Coronary artery (tissue), 2 donors: ENCODE measurements around the gene ZNF184.

Source experiments
- DNase-seq: peaks from one replicate; pipeline ENCODE4 v3.0.0-alpha.2; 2017; ENCODE audit warnings: low spot score
- H3K27ac ChIP-seq, 2 donors: fragments of 200-600 bp; sonication (generic); one replicate each; pipeline ENCODE4 v1.5.1; 2016 to 2019
- H3K4me3 ChIP-seq: fragments of 200-600 bp; sonication (generic); 2 replicates; pipeline ENCODE4 v1.5.1; 2016; ENCODE audit warnings: mild to moderate bottlenecking, moderate library complexity
- TF ChIP-seq, protein P1 (sequence below): fragments of 200-600 bp; sonication (generic); IDR thresholded peaks from one replicate; pipeline ENCODE4 v1.5.1; 2019; ENCODE audit warnings: antibody characterized with exemption

The ZNF184 gene

DNA sequence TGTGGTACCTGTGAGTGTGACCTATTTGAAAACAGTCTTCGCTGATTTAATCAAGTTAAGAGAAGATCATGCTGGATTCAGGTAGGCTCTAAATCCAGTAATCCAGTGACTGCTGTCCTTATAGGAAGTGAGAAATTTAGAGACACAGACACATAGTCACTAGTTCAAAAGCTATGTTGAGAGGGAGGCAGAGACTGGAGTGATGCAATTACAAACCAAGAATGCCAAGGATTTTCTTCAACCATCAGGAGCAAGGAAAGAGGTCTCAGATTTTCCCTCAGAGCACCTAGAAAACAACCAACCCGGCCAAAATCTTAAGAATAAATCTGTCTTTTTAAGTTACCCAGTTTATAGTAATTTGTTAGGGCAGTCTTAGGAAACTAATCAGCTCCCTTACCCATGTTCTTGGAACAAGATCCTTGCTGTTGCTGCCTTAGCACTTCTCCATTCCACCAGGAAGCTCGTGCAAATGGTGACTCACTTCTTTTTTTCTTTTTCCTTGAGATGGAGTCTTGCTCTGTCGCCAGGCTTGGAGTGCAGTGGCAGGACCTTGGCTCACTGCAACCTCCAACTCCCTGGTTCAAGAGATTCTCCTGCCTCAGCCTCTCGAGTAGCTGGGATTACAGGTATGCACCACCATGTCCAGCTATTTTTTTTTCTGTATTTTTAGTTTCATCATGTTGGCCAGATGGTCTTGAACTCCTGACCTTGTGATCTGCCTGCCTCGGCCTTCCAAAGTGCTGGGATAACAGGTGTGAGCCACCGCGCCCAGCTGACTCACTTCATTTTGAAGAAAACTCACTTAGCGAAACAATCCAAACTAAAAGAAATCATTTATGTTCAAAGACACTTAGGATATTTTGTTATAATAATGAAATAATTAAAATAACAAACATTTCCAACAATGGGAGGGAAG lies 34.4 kb upstream of the ZNF184 start:
- no peak overlapping the region for H3K4me3 ChIP-seq
- no peak for DNase-seq
- H3K27ac ChIP-seq, result no peak overlapping the region
- TF ChIP-seq, protein P1, sequence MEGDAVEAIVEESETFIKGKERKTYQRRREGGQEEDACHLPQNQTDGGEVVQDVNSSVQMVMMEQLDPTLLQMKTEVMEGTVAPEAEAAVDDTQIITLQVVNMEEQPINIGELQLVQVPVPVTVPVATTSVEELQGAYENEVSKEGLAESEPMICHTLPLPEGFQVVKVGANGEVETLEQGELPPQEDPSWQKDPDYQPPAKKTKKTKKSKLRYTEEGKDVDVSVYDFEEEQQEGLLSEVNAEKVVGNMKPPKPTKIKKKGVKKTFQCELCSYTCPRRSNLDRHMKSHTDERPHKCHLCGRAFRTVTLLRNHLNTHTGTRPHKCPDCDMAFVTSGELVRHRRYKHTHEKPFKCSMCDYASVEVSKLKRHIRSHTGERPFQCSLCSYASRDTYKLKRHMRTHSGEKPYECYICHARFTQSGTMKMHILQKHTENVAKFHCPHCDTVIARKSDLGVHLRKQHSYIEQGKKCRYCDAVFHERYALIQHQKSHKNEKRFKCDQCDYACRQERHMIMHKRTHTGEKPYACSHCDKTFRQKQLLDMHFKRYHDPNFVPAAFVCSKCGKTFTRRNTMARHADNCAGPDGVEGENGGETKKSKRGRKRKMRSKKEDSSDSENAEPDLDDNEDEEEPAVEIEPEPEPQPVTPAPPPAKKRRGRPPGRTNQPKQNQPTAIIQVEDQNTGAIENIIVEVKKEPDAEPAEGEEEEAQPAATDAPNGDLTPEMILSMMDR, result no peak

DNA sequence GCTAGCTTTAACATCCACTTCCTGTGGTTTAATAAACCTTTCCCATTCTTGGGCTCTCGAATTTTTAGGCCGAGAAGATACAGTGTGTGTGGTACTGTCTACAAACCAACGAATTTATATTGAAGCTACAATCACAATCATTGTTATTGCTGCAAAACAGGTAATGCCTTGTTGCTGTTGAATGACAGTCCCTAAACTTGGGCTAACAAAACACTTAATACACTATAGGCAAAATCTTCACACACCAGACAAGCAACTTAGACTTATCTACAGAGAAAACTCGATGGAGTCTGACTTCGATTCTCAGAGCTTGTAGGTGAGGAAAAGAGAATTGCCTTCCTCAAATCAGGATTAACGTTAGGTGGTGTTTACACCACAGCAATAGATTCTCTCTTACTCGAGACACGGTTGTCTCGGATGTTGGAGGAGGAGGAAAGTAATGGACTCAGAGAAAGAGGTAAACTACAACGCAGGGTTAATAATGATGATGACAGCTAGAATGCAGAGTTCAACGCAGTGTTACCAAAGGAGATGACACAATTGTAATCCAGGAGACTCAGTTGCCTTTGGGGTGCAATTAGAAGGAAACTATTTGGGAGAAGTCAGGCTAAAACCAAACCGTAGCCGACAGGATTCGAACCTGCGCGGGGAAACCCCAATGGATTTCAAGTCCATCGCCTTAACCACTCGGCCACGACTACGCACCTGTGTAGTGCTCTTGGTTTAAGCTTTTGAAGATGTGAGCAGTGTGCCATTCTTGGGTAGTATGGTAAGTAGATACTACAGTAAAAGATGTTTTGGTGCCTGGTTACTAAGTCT lies 32.5 kb upstream of the ZNF184 start:
- TF ChIP-seq, protein P1, result no peak
- DNase-seq, result no peak
- no peak overlapping the region for H3K27ac ChIP-seq
- no peak overlapping the region for H3K4me3 ChIP-seq

DNA sequence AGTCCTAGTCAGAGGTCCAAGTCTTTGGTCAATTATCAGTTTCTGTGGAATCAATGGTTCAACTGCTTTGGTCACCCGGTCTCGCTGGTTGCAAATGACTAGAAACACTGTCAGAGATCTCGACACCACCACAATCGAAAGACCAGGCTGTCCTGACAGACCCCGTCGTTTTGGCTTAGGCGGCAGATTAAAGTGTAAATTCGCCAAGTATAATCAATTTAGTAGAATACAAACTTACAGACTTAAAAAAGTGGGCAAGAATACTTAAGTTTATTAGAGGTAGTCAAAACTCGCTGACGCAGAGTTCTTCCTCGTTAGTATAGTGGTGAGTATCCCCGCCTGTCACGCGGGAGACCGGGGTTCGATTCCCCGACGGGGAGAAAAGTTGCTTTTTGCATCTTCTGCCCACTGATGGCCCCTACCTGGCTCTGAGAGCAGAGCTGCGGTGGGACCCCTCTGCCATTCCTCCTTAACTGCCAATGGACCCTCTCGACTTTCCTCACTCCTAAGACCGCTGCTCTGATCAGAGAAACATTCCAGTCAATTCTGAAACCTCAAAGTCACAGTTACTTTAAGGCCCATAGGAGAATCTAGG lies 30.6 kb upstream of the ZNF184 start:
- DNase-seq, result no peak
- Histone ChIP-seq H3K27ac (peak overlapping the region in 1 of 2 donors; percentile 15), H3K4me3 (peak overlapping the region; percentile 63)
- TF ChIP-seq, protein P1, result no peak

DNA sequence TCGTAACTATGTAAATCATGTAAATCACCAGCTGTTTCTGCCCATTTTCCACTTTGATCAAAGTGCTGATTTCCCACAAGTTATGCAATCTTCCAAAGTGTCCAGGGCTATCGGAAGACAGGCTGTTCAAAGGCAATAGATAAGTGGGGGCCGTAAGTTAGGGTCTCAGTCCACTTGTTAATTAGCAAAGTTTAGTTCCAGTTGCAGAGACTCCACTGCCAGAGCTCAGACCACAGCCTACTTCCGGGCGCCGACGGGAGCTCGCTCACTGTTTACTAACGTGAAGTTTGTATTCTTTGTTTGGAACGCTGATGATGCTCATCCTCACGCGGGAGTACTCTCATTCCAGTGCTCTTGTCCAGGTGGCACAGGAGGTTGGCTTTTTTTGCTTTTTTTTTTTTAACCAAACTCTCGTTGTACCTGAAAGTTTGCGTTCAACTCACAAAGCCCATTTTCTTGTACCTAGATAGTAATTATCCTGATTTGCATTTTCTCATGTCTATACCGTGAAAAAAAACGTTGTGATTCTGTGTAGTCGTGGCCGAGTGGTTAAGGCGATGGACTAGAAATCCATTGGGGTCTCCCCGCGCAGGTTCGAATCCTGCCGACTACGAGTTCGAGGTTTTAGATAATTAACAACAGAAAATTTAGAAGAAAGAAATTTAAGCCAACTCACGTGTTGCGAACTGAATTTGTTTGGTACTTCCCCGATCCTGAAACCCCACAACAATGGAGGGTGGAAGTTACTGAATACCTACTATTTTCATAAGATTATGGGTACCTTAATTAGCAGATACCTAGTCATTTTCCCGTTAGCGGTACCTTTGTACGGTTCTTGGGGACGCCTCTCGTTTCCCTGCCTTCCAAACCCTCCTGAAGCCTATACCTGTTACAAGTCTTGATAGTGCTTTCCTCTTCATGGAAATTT lies 29.9 kb upstream of the ZNF184 start:
- Histone ChIP-seq H3K4me3 (peak overlapping the region; percentile 63), H3K27ac (peak overlapping the region in 1 of 2 donors; percentile 15)
- TF ChIP-seq, protein P1, result no peak
- DNase-seq, result no peak

DNA sequence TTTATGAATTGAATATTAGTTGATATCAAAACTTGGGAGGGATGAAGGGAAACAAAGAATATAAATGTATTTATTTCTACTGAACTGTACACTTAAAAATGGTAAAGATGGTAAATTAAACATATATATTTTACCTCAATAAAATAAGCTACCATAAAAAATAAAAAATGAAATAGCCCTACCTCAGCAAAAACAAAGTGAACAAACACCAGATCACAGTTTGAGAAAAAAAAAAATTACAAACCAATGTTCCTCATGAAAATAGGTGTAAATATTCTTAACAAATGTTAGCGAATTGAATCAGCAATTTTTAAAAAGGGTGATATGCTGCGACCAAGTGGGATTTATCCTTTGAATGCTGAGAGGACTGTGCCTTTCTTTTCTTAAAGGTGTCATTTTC lies 28.3 kb upstream of the ZNF184 start:
- DNase-seq, result no peak
- Histone ChIP-seq H3K4me3 (no peak overlapping the region), H3K27ac (no peak overlapping the region)
- TF ChIP-seq, protein P1, result no peak

DNA sequence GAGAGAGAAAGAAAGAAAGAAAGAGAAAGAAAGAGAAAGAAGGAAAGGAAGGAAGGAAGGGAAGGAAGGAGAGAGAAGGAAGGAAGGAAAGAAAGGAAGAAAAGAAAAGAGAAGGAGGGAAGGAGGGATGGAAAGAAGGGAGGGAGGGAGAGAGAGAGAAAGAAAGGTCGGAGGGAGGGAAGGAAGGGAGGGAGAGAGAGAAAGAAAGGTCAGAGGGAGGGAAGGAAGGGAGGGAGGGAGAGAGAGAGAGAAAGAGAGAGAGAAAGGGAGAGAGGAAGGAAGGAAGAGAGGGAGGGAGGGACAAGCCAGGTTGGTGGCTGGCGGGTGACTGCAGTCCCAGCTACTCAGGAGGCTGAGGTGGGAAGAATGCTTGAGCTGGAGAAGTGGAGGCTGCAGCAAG lies 27.3 kb upstream of the ZNF184 start:
- Histone ChIP-seq H3K27ac (no peak overlapping the region), H3K4me3 (no peak overlapping the region)
- DNase-seq, result no peak
- TF ChIP-seq, protein P1, result no peak
